NCI-H748 (cell line): ENCODE results near the gene STARD5.
"Not testable (repeated sequence)": the region's sequence is repeated elsewhere in the genome, so short reads cannot be mapped to it uniquely, and the experiment has no call there.

Experiments
- DNase-seq: peaks from one replicate; lab custom pipeline; 2025; ENCODE audit not compliant: unreplicated experiment; lab: John Stamatoyannopoulos, UW

STARD5 gene

DNA sequence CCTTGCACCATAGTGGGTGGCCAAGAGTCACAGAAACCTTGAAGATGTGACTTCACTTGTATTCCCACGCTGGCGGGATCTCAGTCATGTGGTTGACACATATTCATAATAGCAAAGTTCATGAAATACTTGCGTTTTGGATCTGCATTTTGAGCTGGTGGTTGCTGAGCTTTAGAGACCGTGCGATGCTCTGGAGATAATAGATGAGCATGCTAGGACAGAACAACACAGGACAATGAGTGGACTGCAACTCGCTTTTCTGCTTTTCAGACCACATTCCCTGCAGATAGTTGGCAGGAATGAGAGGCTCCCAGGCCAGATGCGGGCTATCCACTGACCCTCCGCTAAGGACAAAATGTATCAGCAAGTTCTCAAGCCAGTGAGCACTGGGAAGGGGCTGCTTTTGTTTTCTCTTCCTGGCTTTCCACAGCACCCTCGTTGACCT, 13.8 kb upstream of the STARD5 start:
- DNase-seq = no peak

DNA sequence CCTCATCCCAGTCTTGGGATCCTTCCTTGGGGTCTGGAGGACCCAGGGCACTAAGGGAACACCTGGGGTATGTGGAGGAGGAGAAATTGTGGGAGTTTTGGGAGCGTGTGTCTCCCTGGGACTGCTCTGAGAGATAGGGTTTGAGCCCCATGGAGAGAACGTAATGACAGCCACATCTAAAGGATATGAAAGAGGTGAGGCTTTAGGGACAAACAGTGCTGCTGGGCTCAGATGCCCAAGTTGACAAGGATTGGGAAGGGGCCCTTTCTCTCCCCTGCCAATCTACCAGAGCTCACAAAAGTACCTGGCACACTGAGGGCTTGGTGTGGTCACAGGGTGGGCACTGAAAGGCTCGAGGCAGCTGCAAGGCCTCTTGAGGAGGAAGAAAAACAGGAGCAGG, 13.3 kb upstream of the STARD5 start:
- no peak for DNase-seq

DNA sequence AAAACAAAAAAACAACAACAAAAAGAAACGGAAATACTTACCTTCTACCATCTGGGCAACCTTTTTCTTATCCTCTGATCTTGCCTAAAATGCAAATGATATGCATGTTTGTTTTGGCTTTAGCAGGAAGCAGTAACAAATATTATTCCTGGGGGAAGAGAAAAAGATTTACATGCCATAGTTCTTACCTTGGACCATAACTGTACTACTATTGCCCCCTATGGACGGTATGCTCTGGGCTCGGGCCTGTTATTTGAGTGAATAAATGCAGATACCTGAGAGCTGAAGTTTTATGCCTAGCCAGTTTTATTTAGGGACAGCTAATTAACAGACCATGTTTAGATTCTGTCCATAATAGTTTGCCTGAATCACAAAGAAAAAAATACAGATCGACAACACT, 12.6 kb upstream of the STARD5 start:
- DNase-seq = no peak

DNA sequence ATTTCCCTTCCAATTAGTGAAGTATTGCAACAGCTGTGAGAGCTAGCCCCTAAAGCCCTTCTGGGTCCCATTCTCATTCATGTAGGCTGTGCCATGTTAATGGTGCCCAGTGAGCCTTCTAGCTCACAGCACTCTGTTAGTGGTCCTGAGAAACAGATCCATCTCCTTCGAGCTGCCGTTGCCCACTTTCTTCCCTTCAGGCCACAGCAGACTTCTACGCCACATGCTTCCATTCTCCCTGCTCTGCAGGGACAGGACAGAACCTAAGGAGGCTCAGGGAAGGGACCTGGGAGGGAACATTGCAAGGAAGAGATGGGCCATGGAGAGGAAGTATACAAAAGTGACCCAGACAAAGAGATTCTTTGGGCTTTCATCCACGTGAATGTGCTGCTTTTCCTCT, 11.7 kb upstream of the STARD5 start:
- no peak for DNase-seq

DNA sequence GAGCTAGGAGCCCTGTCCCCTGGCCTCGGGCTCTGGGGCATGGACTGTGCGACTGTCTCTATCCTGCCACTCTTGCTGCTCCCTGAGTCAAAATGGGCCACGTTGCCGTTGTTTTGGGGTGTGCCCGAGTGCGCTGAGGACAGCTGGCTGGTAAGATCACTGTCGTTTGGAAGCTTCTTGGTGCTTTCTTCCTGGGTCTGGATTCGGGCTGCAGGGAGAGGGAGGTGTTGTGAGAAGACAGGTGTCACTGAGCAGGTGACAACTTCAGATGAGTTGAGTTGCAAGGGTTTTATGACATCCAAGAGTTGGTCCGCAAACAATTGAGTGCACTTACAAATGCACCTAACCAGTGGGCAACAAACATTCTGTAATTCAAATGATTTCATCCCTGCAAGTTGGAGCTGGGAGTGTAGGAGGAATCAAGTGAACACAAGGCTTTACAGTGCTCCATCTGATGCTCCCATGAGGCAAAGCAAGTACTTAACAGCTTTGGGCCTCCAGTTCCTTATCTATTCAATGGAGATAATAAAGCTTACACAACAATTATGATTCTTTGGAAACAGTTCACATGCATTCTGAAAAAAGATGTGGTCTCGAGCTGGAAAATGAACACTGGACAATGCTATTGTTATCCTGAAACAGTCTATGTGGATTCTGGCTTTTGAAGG, 11.0 kb upstream of the STARD5 start:
- DNase-seq = peak; percentile 38

DNA sequence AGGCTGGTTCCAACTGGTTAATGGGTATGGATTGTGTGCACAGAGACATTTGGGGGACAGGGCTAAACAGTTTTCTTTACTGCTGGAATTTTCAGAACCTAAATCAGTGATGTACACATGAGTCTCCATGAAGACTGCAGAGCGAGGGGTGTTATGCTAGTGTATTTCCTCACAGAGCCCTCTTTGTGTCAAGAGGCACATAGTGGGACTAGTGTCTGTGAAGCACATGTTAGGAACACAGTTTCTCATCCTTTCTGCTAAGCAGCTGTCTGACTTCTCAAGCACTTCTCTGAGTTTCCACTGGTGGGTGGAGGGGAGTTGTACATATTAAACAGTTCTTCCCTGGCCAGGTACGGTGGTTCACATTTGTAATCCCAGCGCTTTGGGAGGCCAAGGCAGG, 9.4 kb upstream of the STARD5 start:
- no peak for DNase-seq

DNA sequence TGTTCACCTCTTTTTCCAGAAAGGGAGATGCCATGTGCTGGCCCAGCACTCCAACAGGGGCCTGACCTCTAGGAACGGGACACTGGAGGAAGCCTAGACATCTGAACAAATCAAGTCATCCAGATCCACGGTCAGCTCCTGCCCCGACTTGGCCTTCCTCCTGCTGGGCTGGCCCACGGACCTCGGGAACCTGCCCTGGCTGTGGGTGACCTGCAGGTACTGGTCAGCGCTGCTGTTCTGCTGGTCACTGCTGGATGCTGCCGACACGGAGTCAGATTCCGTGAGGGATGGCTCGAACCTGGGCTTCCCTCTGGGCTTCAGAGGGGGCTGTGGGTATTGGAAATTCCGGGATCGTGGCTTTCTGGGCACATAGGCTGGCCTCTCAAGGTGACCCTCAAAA, 8.4 kb upstream of the STARD5 start:
- DNase-seq = no peak

DNA sequence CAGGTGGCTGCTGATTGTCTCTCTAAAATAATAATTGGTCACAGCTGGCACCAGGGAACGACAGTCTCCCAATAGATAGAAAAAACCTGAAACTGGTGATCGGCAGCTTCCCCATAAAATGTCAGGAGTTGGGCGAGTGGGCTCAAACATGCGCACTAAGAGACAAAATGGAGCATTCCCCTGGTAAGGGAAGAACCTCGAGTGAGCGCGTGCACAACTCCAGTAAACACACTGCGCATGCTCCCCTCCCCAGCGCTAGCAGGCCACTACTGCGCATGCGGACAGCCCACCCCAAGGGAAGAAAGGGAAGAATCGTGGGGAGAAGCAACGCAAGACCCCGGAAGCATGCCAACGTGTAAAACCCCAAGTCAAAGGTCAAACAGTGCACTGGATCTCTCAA, 7.7 kb upstream of the STARD5 start:
- no peak for DNase-seq

DNA sequence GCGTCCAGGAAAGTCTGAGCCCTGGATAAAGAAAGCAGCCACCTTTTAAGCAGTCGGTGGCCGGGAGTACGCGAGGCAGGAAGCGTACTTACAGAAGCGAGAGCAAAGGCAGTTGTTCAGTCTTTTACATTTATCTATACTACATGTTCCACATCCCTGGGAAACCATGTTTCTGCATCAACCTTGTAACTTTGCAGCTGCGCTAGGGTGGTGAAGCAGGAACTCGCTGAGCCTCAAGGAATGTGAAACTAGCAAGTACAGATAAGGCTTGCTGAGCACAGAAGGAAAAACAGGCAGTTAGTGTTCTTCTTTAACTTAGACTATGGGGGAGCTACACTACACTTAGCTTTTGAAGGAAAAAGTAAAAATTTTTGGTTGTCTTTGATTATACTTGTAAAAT, 7.2 kb upstream of the STARD5 start:
- DNase-seq = not testable (repeated sequence)

DNA sequence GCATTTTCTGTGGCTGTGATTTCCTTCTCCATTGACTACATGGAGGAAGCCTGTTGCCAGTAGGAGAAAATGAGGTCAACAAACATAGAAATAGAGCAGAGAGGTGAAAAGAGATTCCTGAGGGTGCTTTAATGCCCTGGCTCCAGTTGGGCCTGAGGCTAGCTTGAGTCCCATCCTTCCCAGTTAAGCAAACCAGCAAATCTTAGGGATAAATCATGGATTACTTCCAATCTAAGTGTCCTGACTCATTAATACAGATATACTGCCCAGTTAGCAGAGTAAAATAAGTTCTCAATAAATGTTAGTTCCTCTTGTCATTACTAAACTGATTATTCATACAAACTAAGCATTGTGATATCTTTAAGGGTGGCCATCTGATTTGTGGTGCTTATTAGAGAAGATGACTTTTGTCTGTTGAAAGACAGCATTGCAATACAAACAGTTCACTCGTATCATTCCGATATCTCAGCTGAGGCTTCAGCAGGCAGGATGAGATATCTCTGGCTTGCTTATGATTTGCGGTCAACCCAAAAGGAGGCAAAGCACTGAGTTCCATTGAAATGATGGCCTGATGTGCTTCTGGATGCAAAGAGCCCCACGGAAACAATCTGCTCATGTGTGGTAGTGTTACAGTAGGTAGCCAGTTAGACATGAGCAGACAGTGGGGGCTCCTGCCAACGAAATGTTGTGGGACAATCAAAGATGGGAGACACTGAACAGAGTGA, 6.6 kb upstream of the STARD5 start:
- DNase-seq = no peak

DNA sequence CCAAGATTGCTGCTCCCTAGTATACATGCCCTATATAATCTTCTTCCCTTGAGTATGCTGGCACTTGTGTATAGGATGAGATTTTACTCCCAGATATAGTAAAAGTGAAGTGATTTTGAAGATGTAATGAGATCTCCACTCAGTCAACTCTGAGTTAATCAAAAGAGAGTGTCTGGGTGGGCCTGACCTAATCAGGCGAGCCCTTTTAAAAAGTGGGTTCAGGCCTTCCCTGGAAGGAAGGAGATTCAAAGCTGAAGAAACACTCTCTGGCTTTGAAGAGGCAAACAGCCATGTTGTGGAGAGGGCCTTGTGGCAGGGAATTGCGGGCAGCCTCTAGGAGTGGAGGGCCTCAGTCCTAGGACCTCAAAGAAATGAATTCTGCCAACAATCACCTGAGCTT, 5.5 kb upstream of the STARD5 start:
- no peak for DNase-seq

DNA sequence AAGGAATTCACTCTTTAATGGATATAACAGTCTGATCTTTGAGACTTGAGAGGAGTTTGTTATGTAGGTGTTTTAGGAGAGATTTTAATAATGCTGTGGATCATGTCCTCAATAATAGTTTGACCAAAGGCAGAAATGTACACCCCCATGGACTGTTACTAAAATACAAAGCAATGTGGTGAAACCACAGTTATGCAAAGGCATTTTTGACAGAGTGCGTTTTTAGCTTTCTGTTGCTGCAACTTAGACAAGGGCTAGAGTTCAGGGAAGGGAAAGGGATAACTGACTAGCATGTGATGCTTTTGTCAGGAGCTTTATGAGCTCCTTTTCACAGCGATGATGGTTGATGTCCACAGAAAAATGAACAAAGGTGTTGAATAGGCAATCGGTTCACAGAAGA, 3.6 kb upstream of the STARD5 start:
- no peak for DNase-seq

DNA sequence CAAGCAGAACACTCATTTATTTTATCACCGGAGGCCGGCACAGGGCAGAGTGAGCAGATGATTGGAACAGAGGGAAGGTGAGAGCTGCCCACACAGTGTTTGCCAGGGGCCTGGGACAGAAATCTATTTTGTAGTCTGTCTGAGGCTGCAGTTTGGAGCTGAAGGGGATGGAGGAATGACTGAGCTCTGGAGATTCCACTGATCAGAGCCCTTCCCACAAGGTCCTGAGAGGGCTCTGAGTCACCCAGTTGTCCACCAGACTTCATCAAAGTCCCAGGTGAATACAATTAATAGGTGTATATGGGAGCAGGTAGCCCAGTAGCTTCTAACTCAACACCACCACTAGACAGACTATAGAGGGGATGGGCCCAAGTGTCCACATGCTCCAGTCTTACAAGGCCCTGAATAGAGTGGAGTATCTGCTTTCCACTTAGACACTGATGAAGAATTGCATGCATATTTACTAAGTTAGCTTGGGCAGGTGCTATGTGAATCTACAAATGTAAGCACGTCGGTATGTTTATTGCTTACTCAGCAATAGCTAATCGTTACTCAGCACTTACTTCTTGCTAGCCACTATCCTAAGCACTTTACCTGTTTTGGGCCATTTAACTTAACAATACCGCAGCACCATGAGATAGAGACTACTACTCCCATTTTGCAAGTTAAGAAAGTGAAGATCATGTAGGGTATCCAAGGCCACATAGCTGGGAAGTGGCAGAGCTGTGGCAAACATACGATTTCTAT, 2.7 kb upstream of the STARD5 start:
- DNase-seq = no peak

DNA sequence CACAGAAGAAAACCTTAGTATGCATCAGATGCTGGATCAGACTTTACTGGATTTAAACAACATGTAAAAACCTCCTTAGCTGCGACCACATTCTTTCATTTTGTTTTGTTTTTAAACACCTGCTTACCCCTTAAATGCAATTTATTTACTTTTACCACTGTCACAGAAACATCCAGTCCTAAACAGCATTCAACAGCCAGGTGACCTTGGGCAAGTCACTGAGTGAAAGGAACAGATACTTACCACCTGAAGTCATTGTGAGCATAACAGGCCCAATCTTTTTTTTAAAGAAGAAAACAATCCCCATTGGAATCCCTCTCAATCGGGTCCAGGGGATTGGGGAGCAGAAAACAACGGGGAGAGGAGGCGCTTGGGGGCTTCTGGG, 390 bp downstream of the STARD5 start:
- DNase-seq = no peak

DNA sequence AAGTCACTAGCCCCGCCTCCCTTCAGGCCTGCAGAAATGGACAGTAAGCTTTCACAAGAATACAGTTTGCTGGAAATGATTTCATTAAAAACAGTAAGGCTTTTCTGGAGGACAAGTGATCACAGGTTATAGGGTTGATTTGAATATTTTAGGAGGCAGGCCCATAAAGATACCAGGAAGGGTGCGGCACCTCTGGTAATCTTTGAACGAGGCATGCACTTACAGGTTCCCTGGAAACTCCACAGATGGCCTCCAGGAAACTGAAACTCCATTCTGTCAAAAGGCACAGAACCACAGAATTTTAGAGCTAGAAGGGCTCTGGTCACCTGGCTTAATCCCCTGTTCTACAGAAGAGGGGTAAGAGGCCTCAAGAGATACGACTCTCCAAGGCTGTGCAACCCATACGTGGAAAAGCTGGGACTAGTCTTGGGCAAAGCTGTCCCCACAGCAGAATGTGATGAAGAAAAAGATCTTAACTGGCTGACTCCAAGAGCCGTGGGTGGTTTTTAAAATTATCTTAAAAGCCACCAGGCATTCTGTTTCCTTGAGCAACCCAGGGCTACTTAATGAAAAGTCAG, 1.2 kb downstream of the STARD5 start:
- DNase-seq = no peak

DNA sequence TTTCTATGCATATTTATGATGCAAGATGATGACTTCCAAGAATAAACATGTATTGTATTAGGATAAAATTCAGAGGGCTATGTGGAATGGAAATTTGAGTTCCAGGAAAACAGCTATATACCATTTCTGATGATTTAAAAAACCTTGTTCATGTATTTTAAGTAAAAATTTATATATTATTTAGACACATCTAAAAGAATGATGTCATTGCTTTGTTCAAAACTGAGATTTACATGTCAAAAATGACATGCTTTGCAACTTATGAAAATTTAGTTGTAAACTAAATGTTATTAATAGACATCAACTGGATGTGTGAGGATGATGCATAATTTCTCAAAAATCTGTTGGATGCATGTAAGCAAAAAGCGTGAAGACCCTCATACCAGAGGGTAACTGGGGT, 2.3 kb downstream of the STARD5 start:
- DNase-seq = no peak

DNA sequence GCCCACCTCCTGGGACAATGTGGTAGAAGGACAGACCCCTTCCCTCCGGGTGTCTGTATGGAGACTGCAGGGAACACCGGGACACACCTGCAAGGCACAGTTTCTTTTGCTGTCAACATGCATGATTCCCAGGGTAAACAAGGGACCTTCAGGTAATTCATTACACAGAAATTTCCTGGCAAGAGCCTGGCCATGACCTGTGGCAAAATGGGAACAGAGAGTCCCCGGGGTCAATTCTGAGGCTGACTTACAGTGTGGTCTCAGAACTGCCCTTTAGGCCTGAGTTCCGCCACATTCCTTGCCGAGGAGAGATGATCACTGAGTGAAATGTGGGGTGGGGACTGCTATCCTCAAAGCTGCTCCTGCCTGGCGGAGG, 6.3 kb downstream of the STARD5 start:
- no peak for DNase-seq

DNA sequence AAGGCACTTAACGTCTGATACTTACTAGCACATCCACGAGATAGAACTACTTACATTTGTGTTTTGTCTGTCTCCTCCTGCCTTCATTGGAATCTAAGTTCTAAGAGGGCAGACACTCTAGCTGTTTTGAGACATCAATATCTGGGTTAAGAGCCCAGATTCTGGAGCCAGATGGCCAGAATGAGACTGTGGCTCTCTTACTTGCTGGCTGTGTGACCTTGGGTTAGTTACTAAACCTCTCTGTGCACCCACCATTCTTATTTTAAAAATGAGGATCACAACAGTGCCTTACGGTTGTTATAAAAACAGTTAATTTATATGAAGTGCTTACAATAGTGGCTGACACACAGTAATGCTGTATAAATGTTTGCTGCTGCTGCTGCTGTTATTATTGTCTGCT, 7.7 kb downstream of the STARD5 start:
- no peak for DNase-seq

DNA sequence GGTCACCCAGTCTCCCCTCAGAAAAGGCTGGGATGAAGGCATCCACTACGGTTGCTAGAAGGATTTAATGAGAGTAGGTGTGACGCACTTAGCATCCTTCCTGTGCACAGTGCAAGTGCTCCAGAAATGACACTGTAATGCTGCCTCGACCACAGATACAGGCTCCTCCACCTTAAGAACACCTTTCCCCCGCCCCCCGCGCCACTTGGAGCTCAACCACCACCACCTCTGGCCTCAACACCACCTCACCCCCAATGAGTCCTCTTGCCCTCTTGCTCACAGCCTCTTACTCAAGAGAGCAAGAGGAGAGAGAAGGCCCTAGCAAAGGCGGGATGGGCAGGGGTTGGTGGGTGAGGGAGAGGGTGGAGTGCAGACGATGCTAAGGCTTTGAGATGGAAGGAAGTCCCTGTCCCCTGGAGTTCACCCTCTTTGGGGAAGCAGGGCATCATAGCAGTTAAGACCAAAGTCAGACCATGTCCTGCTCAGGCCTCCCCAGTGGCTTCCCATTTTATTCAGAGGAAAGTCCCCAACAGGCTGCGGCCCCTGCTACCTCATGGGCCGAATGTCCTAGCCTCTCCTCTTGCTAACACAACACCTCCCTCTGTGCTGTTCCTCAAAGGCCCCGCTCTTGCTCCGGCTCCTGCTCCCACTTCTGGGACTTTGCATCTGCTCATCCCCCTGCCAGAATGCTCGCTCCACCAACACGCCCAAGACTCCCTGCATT, 8.3 kb downstream of the STARD5 start:
- DNase-seq = no peak

DNA sequence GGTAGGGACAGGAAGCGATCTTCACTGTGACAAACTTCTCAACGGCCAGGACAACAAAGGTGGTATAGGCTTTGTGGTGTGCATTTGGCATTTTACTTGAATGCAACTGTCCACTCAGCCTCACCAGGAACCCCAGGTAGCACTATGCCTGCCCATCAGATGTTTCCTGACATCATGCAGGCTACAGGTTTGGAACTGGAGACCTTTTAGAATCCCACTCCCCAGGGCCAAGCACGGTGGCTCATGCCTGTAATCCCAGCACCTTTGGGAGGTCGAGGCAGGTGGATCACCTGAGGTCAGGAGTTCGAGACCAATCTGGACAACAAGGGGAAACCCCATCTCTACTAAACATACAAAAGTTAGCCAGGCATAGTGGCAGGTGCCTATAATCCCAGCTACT, 9.6 kb downstream of the STARD5 start:
- no peak for DNase-seq

DNA sequence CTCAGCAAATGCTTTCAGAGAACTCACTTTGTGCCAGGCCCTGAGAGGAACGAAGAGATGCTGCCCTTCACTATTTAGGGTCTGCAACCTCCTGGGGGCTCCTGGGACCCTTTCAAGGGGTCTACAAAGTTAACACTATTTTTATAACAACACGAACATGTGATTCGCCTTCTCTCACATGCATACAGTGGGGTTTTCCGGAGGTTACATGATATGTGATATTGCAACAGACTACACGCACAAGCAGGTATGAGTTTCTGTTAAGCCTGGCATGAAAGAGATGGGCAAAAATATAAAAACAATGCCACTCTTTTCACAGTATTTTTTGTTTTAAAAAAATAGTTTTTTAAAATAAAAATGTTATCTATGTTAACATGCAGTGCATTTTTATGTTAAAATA, 10.3 kb downstream of the STARD5 start:
- DNase-seq = no peak
